Stimulated activated CD4-positive, alpha-beta T cell treated with anti-CD3 and anti-CD28 coated beads, Interleukin-15, amount 100 ng/mL, for 1 hour (primary cell): ENCODE data around the gene CD9.
A peak's percentile ranks its signal among the peaks of the same experiment; 100 is the strongest.

Experiments used
- DNase-seq, 2 donors: peaks; one replicate each; pipeline ENCODE4 v3.0.0-alpha.2; 2020; ENCODE audit warnings: low read depth in 1 of 2, low spot score in 1 of 2

Gene CD9

DNA sequence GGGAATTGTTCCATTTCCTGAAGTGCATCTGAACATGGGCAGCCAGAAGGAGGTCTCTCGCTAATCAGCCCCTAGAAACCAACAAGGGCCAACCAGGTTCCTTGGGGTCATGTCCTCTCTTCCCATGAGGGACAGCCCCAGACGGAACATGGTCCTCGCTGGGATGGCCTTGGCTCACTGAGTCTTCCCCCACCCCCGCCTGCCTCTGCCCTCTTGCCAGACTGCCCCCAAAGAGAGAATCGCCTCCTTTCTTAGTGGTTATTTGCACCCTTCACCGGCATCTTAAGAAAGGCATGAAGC lies 36.4 kb downstream of the CD9 start:
- DNase-seq, result no peak

DNA sequence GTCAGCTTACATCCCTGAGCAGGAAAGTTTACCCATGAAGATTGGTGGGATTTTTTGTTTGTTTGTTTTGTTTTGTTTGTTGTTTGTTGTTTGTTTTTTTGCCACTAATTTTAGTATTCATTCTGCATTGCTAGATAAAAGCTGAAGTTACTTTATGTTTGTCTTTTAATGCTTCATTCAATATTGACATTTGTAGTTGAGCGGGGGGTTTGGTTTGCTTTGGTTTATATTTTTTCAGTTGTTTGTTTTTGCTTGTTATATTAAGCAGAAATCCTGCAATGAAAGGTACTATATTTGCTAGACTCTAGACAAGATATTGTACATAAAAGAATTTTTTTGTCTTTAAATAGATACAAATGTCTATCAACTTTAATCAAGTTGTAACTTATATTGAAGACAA lies 37.6 kb downstream of the CD9 start:
- no peak for DNase-seq

DNA sequence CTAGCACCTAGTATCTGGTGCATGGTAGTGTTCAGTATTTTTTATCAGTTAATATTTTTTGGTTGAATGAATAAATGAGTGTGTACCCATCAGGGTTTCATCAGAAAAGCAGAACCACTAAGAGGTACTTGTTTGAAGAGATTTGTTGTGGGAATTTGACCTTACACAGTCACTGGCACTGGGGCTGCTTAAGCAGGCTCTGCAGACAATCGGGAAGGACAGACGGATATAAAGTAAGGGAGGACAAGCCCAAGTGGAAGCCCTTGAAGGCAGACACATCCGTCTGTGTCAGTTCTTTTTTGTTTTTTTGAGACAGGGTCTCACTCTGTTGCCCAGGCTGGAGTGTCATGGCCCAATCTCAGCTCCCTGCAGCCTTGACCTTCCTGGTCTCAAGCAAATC lies 38.7 kb downstream of the CD9 start:
- no peak for DNase-seq

- no peak for DNase-seq
These were observed 41.3 kb downstream of the CD9 start for GRCh38 chr12:6241495-6241894.

DNA sequence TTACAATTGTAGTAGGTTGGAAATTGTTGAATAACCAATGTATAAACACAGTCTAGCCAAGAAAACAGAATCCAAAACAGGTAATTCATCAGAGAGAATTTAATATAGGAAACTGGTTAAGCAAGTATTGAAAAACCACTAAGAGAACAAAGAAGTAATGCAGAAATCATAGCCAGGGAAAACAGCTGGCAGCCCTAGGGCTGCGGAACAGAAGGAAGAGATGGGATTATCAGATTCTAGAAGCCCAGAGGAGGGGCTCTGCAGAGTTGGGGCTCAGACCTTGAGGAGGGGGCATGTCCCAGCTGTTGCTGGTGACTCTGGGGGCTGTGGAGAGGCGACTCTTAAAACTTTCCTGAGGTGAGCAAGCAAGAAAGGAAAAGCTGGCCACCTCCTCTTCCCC lies 49.4 kb downstream of the CD9 start:
- no peak for DNase-seq

DNA sequence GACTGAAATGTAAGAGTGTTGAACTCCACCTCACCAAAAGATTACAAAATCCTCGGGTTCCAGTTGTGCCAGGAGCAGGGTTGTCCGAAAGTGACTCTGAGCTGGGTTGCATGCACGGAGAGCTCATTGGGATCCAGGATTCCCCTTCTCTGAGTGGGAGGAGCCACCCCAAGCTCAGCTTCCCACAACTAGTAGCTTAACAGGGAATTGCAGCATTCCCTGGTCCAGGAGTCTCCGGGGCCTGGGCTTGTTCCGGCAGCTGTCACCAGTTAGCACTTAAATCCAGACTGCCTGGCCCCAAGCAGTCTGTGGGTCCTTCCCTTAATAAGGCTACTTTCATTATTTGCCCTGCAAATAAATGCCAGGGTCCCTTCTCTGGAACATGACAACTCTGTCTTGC lies 50.1 kb downstream of the CD9 start:
- no peak for DNase-seq

DNA sequence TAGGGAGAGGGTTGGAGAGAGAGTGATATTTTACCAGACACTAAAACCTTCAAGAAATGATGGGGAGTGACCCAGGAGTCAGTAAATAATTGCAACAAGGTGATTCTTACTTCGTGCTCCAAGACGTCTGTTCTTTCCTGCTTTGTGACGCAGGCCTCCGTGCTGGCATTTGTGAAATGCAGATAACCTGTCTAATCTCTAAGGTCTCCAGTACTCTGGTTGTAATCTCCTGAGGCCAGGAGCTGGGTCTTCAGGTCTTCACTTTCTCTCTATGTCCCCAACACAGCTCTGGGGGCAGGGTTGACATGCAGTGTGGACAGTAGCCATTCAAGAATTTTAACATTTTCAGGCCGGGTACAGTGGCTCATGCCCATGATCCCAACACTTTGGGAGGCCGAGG lies 53.1 kb downstream of the CD9 start:
- no peak for DNase-seq

DNA sequence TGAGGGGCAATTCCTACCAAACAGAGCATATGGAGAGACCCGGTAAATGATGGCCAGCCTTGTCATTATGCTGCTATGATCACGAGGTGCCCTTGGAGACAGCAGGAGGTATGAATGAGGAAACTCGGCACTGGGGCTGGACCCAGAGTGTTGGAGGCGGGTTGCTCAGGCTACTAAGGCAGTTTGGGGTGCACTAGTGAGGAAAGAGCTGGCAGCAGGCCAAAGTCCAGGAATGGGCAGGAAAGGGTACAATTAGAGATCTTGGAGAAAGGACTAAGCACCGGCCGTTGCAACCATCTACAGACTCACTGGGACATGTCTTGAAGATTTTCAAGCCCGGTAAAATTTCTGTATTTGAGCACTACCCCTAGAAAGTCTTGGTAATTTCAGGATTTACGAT lies 54.3 kb downstream of the CD9 start:
- no peak for DNase-seq

DNA sequence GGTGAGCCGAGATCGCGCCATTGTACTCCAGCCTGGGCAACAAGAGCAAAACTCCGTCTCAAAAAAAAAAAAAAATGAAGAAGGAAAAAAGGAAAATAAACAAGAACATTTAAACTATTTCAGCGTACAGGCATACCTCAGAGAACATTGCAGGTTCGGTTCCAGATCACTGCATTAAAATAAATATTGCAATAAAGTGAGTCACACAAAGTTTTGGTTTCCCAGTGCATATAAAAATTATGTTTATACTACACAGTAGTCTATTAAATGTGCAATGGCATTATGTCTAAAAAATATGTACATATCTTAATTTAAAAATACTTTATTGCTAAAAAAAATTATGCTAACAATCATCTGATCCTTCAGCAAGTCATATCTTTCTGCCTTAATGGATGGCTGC lies 56.8 kb downstream of the CD9 start:
- DNase-seq, result no peak

DNA sequence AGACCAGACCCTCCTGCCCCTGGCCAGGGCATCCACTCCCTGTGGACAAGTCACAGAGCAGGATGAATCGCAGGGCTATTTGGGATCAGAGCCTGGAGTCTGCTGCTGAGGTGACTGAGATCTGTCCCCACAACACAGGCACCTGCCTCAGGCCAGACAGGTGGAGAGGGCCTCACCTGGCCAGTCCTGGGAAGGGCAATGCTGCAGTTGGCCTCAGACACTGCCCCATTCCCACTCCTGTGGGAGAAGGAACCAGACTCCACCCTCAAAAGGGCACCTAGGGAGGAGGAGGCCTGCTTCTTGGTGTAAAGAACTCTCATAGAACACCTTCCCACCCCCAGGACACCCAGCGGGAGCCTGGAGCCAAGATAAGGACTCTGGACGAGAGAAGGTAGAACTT lies 62.0 kb downstream of the CD9 start:
- no peak for DNase-seq

DNA sequence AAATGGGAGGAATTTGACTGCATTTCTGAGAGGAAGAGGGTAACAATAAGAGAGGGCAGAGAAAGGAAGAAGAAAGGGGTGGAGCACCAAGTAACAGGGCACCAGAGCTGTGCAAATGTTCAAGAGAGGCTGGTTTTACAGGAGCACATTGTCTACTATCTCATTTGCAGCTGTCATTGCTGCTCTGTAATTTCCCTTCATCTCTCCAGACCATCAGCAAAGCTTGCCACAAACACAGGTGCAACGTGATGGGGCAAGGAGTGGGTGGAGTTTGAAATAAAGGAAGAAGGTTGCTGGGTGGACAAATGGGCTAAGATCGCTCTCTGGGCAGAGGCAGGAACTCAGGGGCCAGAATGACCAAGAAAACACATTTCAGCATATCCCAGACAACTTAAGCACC lies 62.4 kb downstream of the CD9 start:
- no peak for DNase-seq

GRCh38 chr12:6263931-6264330 lies 63.7 kb downstream of the CD9 start:
- no peak for DNase-seq

DNA sequence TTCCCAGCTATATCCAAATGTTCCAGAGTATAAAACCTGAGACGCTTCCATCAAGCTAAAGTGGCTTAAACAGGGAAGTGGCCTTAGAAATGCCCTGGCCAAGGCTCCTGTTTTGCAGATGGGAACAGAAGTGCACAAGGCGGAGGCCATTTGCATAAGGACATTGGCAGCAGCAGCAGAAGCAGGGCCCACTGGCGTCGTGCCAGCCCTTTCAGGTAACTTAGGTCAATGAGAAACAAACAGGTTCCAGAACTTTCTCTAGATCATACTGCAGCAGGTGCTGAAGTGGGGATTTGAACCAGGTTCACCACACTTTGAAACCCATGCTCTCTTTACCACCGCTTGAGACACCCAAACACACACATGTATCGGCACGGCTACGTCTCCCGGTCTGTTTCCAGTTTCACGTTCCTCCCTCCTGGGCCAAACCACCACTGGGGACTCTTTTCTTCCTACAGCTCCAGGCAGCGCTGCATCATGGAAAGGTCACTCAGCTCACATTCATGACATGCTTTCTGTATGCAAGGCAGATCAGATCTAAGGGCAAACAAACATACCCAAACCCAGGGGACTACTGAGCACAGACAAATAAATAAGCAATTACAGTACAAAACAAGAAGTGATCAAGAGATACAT lies 64.3 kb downstream of the CD9 start:
- DNase-seq, result no peak

DNA sequence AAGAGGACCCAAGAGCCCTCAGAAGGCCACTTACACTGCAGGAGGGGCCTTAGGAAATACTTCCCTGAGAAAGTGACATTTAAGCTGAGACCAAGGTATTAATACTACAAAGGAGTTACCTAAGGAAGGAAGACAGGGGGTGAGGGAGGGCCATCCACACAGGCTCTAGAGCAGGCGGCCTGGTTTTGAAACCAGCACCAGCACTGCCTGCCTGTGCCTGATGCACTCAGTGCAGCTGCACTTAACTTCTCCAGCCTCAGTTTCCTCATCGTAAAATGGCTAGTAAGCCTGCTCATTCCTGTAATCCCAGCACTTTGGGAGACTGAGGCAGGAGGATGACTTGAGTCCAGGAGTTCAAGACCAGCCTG lies 64.8 kb downstream of the CD9 start:
- DNase-seq, result no peak

- DNase-seq, result no peak
These were observed 66.4 kb downstream of the CD9 start for GRCh38 chr12:6266541-6266966.

DNA sequence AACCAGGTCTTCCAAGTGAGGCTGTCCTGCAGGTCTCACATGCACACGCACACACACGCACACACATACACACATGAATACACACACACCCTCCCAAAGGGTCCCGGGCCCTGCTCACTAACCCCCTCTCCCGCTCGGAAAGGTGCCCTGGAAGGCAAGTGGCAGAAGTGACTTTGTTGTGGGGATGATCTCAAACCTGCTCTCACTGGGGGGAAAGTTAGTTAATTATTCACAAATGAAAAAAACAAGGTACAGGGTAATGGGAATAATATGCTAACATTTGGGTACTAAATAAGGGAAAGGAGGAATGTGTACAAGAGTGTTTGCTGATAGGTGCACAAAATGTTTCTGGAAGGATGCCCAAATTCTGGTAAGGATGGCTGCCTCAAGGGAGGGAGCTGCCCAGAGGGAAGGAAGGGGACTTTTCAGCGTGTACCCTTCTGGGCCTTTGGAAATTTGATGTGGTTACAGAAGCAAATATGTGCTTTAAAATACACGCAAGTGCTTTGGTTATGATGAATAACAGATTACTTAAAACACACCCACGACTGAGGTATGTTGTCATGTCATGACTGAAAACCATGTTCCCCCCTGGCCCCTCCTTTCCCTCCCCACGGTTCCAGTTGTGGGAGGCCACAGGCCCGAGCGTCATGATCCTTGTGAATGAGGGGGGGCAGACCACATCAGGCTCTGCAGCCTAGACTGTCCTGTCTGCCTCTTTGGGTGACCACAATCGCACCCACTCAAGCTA lies 66.9 kb downstream of the CD9 start:
- peak in 1 of 2 donors; percentile 10 for DNase-seq

DNA sequence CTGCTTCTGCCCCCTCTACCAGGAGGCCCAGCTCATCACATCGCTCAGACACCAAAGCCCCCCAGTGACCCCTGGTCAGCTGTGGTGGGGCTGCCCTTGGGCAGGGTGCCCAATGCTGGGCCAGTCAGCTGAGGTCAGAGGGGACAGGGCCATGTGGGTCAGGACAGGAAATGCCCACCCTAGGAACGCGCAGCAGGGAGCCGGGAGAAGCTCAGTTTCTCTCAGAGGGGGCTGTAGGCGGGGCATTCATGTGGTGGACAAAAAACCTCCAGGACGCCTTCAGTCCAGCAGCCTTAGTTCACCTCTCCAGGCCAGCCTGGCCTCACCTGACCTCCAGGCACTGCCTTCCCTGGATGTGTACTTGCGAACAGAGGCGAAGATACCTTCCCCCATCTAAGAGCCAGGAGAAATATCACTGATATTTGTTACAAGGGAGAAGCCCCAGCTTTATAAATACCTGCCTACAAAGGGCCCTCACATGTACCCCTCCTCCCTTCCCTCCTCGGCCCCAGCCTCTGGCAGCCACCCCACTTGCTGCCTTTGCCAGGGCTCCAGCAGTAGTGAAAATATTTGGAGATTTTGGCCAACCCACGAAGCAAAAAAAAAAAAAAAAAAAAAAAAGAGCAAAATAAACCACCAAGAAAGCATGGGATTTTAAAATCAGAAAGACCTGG lies 68.4 kb downstream of the CD9 start:
- no peak for DNase-seq

DNA sequence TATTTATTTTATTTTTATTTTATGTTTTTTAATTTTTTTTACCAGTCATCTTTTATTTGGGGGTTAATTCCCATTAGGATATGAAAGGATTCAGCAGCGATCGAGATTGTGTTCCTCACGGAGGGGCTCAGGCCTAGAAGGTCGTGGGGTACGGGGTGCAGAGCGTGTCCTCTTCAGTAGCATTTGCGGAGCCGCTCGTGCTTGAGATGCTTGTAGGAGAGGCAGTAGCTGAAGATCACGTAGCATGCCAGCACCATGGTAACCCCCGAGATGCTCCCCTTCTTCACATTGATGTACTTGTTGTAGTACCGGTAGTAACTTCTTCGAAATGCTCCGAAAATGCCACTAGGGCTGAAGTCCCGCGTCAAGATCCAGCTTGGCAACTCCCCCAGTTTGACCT lies 69.8 kb downstream of the CD9 start:
- no peak for DNase-seq

DNA sequence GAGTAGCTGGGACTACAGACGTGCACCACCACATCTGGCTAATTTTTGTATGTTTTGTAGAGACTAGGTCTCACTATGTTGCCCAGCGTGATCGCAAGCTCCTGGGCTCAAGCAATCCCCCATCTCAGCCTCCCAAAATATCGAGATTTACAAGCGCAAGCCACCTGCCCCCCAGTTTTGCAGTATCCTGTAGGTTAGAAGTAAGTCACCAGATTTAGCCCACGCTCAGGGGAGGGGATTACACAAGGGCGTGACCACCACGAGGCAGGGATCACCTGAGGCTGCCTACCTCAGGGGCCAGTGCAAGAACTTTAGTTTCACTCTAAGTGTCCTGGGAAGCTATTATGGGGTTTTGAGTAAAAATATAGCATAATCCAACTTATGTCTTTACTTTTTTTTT lies 71.1 kb downstream of the CD9 start:
- no peak for DNase-seq

DNA sequence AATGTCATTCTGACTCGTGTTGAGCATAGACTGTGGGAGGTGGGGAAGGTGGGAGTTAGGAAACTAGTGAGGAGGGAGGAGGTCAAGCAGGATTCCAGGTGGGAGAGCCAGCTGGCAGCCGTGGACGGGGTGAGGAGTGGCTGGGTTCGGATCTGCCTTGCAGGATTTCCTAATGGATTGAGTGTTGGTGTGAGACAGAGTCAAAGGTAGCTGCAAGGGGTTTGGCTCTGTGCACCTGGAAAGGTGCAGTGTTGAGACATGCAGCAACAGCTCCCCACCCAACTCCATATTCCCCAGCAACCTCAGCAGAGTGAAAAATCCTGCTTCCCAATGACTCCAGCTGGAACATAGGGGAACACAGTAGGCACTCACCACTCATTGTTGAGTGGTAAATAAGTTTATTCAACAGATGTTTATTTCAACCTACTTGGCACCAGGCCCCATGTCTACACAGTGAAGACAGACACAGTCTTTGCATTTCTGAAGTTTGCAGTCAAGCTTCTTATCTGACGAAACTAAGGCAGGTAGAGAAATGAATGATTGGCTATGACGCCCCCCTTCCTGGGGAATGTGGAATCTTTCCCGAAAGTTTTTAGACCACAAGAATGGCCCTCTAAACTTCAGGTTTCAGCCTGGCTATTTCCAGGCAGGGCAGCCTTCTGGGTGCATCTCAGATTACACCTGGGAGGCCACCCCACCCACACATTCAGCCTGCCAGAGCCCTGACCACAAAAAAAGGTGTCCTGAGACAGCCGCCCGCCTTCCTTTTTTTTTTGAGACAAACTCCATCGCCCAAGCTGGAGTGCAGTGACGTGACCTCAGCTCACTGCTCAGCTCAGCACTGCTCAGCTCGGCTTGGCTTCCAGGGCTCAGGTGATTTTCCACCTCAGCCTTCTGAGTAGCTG lies 72.4 kb downstream of the CD9 start:
- DNase-seq, result no peak

DNA sequence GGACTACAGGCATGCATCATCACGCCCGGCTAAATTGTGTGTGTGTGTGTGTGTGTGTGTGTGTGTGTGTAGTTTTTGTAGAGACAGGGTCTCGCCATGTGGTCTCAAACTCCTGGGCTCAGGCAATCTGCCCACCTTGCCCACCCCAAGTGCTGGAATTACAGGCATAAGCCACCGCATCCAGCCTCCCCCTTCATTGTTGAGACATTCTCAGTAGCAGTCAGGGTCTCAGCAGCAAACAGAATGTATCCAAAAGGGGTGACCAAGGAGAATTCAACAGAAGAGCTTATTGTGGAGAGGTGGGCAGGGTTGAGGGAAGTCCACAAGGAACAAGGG lies 73.0 kb downstream of the CD9 start:
- no peak for DNase-seq
